M059J (cell line): ENCODE measurements around the gene SH3GL2. TPM values are rescaled to one million over a fixed set of nuclear protein-coding genes. Genes with fewer than 3 reads are reported as not detected.

ENCODE experiments used
- DNase-seq: peaks from one replicate; pipeline ENCODE4 v3.0.0-alpha.2; 2012; ENCODE audit warnings: low read depth
- total RNA-seq: library from RNA; depleted of rRNA; stranded (reverse); fragments of >200 nt; shearing (Covaris generic); gene quantifications from 2 replicates; pipeline ENCODE4 v1.2.3, GENCODE V29; 2014; rRNA removed

The SH3GL2 gene
- 10.0 and 11.2 TPM in 2 replicates for total RNA-seq

DNA sequence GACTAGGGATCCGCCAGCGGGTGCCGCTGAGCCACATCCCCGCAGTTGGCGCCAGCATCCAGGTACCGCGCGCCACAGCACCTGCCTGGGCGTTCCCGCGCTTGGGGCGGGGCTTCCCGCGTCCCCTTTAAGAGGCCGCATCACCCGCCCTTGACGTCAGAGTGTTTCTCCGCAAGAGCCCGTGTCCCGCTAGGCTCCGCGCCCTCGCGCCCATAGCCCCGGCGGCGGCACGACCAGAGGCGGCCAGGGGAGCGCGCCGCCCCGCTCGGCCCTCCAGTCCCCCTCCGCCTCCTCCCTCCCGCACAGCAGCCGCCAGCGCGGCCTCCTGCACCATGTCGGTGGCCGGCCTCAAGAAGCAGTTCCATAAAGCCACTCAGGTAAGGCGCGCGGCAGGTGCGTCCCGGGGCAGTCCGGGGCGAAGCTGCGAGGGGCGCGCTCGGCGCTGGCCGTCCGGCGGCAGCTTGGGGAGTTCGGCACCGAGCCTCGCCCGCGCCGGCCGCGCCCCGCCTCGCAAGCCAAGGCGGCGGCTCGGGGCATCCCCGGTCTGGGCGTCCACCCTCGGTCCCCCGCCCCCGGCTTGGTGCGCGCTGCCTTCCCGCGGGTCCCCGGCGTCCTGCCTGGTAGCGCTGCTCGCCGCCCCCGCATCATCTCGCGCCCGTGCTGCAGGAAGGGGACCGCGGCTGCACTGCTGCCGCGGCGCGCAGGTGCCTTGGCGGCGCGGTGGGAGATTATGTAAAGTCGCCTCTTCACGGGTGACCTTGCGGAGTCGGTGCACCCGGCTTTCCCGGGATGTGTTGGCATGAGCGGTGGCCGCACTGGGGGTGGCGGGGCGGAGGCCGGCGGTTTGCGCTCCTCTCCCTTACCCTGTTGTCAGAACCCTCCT, at the start of gene SH3GL2:
SH3GL2 (plus strand) TSS at position 156 of the 883 bp plus-strand sequence.
- peak; percentile 58 for DNase-seq

DNA sequence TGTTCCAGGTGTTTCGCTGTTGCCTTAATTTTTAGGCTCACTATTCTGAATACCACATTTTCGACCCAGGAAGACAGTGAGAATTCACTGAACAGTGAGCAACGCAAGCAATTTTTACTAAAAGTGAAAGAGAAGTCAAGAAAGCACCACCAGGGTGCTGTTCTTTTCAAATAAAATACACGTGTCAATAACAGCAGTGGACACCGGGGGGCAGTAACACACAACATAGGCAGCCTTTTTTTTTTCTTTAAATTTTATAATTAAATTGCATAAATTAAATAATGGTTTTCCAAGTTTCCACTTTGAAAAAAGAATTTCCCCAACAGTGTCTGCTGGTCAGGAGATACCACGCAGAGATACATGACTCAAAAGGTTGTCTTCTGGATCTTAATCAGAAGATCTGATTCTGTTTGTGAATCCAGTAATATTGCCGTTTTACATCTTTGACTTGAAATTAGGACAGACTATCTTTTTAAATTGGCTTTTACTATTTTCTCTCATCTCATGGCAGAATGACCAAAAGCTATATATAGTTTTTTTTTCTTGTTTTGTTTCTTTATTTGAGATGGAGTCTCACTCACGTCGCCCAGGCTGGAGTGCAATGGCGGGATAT, 47.1 kb upstream of the SH3GL2 start:
- peak; percentile 54 for DNase-seq

GRCh38 chr9:17532461-17532860, 46.4 kb upstream of the SH3GL2 start:
- DNase-seq: no peak

DNA sequence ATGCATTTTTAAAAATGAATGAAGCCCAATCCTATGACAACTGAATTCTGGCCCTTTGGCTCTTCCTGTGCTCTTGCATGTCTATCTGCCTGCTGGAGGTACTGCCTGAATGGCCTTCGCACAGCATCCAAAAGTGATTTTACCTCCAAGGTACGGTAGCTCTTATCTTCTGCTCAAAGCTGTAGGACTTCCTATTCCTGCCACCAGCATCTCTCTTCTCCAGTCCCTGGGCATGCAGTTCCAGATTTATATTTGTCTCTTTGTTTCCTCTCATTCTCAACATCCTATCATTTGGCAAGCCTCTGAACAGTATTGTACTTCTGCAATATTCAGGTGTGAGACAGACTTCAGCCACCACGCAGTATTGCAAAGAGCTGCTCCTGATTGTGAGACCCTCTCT, 43.7 kb upstream of the SH3GL2 start:
- no peak for DNase-seq

DNA sequence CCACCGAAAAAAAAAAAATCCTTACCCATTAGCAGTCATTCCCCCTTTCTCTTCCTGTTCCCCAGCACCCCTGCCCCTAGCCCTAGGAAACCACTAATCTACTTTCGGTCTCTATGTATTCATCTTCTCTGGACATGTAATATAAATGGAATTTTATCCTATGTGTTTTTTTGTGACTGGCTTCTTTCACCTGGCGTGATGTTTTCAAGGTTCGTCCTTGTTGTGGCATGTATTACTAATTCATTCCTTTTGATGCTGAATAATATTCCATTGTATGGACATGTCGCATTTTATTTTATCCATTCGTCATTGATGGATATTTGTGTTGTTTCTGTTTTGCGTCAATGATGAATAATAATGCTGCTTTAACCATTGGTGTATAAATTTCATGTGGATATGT, 42.8 kb upstream of the SH3GL2 start:
- DNase-seq: no peak

DNA sequence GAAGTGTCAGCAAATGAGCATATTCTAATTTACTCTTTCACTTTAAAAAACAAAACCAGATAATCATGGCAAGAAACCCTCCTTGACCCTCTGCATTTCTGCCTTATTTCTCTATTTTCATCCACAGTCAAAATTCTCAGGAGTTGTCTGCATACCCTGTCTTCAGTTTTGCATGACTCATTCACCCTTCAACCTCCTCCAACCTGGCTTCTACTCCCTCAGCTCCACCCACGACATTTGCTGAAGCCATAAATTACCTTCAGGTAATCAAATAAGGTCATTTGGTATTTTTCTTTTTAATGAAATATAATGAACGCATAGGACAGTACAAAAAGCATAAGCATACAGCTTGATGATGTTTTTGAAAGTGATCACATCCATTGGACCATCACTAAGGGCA, 27.8 kb upstream of the SH3GL2 start:
- DNase-seq: peak; percentile 30

DNA sequence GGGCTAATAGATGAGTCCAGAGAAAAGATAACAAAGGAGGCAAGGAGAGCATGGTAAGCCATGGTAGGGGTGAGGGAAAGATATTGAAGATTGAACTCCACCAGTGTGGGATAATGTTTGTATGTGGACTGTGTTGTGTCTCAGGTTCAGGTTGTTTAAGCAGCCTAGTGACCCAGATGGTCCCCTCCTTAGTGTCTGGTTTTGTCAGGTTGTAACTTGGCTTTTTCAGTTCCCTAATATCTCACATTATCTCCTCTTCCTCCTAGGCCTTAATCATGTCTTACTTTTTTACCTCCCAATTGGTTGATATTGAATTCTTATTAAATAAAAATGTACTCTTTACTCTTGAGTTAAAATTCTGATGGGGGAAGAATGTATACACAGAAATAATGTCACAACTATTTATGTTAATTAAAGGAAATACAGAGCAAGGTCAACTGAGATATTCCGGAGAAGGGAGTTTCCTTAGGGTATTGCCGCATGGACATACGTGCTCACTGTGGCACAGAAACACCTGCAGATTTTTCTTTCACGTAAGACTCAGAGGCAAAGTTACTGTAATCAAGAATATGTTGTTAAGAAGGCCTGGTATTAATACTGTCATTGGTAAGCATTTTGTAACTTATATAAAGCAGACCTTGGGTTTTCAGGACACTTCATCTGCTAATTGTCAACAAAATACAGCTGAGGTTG, 23.4 kb upstream of the SH3GL2 start:
- no peak for DNase-seq

DNA sequence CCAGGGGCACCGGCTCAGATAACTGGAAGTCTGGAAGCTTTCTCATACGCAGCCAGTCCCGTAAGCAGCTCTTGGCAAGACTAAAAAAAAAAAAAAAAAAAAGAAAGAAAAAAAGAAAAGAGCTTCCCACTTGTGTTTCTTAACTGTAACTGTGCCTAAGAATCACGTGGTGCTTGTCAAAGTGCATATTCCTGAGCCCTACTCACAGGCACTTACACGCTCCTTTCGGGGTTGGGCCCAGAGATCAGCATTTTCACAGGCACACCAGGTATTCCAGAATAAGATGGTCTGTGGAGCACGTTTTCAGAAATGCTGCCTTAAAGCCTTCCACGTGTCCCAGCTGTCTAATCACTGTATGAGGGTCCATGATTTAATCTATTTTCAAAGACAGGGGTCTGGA, 22.6 kb upstream of the SH3GL2 start:
- DNase-seq: no peak

- DNase-seq: no peak
Measured at GRCh38 chr9:17556935-17557334, 21.9 kb upstream of the SH3GL2 start.

GRCh38 chr9:17571825-17572224, 7.0 kb upstream of the SH3GL2 start:
- no peak for DNase-seq

- DNase-seq: peak; percentile 34
Measured at GRCh38 chr9:17574342-17574741, 4.5 kb upstream of the SH3GL2 start.

DNA sequence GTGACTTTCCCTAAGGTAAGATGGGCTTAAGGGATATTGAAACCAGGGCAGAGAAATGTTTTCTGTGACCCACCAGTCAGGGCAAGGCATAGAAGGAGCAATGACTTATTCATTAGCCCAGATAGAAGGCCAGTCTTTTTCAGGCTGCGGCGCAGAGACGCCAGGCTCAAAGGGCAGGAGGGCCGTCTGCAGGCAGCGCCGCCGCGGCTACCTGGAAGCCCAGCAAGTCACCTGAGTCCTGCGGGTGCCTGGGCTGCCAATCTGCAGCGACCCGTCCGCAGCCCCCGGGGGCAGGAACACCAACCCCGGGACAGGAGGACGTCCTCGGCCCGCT, 322 bp upstream of the SH3GL2 start:
- no peak for DNase-seq

- no peak for DNase-seq
Measured at GRCh38 chr9:17580119-17580518, 1.3 kb downstream of the SH3GL2 start.

DNA sequence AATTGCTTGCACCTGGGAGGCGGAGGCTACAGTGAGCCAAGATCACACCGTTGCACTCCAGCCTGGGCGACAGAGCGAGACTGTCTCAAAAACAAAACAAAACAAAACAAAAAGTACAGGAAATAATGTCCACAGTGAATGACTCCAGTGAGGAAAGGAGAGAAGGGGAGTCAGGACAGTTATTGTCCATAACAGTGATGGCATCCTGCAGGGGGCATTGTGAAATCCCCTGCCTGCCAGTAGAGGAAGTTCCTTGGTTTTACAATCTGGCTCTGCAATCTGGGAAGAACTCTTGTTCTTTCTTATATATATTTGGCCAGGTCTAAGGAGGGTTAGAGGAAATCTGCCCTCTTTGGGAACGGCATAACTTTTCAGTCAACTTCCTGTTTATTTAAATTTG, 8.2 kb downstream of the SH3GL2 start:
- peak; percentile 36 for DNase-seq

GRCh38 chr9:17588395-17588794, 9.5 kb downstream of the SH3GL2 start:
- DNase-seq: no peak

DNA sequence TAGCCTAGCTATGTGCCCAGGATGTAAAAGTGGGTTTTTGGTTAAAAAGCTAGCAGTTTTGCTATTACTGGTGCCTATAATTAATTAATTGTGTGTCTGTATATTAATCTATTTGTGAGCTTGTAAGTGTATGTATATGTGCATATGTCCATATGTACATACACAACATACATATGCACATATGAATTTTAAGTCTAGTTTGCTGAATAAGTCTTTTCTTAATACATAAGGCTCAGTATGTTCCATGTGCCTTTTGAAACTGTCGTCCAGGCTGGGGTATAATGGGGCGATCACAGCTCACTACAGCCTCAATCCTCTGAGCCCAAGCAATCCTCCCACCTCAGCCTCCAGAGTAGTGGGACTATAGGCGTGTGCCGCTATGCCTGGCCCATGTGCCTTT, 10.1 kb downstream of the SH3GL2 start:
- no peak for DNase-seq

DNA sequence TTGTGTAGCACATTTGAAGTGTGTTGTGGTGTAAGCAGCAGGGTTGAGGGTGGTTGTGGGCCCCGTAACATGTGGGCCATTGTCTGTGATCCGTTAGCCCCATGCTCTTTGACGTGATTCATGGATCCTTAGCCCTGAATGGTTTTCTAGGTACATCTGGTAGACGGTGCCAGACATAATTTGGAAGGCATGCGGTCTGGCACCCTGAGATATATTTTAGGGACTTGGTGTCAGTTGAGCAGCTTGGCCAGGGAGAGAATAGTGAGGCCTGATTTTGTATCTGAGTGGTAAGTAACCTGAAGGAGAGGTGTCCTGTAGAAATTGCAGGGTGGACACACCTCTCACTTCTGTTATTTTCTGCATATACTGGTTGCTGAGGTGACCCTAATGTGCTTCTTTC, 10.9 kb downstream of the SH3GL2 start:
- DNase-seq: no peak

DNA sequence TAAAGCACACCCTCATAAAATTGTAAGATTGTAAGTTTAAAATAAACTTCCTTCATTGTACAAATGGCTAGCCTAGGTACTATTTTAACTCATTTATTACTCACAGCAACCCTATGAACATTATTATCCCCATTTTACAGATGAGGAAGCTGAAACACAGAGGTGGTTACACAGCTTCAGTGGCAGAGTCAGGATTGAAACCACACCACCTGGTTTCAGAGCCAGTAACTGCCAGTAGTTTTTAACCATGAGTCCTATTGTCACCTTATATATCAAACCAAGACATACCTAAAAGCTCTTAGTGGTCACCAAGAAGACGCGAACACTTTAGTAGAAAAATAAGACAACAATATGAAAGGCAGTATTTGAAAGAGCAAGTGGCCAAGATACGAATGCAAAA, 16.1 kb downstream of the SH3GL2 start:
- no peak for DNase-seq

DNA sequence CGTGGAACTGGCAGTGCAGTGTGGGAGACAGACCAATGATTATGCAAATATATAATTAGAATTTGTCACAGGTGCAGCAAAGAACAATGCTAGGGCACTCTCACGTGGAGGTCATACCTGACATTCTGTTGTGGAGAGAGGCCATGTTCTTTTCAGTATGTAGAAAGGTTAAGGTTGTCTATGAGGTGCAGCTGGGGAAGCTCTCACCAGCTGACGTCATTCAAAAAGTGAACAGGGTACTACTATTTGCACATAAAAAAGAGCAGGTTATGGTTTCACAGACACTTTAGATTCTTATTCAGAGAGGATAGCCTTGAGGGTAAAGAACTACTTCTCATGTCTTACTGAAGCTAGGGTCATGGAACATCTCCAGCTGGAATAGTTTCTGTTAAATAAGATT, 19.1 kb downstream of the SH3GL2 start:
- DNase-seq: no peak

DNA sequence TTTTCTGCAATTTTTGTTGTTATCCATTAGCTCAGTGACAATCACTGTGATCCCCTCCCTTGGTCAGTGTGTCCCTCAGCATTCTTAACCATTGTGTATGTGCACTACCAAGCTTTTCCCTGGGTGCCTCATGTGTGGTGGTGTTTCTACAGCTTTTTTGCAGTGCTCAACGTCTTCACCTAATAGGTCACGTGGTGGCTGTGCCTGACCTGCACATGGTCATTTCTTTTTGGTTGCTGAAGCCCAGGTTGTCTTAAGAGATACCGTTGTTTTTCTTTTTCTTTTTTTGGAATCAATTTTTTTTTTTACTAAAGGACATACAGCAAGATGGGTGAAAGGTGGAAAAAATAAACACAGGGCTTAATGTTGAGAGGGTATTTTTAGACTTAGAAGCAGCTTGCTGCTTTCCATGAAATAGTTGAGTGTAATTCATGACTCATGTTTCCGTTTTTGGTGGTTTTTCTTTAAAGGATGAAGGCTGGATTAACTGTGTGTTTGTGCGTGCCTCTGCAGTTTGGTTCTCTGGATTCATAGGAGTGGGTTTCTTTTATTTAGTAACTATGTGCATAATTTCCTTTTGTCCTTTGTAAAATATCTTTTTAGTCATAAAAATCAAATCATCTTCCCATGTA, 22.2 kb downstream of the SH3GL2 start:
- peak; percentile 89 for DNase-seq

DNA sequence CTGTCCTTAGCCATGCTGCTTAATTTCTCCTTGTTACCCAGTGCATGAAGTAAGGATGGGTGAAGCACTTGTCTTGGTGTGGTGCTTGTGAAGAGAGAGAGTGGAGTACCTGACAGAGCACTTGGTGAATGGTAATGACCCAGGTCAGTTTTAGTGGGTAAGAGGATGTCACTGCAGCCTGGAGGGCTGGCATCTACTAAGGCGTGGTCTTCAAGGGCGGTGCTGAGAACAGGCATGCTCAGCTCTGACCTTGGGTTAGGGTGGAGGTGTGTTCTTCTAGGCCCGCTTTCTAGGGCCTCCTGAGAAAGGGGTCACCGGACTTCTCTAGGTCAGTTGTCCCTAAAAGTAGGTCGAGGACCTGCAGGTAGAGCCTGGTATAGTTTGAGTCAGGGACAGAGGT, 25.7 kb downstream of the SH3GL2 start:
- DNase-seq: no peak

DNA sequence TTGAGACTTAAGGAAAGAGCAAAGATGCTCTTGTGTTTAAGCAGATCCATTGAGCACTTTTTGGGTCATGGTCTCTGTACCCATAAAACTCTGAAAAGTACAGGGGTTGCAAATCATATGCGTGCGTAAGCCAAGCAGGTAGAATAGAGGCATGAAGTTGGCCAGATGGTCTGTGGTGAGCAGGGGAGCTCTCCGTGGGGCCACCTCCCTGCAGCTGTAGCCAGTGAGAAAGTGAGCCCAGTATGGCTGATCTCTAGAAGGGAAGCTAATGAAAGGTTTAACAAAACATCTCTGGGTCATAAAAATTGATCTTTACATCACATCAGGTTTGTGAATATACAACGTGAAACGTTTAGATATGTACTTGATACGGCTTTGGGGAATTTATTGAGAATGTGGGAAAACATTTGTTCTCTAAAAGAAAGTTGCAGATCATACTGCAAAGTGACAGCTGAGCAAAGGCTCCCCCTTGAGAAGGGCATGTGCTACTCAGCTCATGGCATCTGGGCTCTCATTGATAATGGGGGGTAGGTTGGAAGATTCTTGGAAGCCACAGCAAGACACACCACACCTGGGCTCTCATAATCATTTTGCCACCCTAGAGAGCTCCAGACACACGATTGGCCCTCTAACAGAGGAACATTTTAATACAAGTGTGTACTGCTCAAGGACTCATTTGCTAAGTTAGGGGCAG, 30.6 kb downstream of the SH3GL2 start:
- no peak for DNase-seq
